HG02588 (cell line): ENCODE measurements around the gene TLCD4.

ENCODE experiments used
- ATAC-seq: cut with Tn5 transposase; IDR thresholded peaks from one replicate; pipeline ENCODE4 v1.9.1; 2021; ENCODE audit warnings: mild to moderate bottlenecking, moderate library complexity; ENCODE audit not compliant: unreplicated experiment

Gene TLCD4

GRCh38 chr1:95094923-95095322, 22.2 kb upstream of the TLCD4 start:
- ATAC-seq: no peak

- ATAC-seq: peak; percentile 94
Measured at GRCh38 chr1:95095833-95096217, 21.3 kb upstream of the TLCD4 start.

- no peak for ATAC-seq
Measured at GRCh38 chr1:95096218-95096841, 20.8 kb upstream of the TLCD4 start.

GRCh38 chr1:95097426-95097825, 19.7 kb upstream of the TLCD4 start:
- ATAC-seq: no peak

GRCh38 chr1:95098196-95098595, 19.0 kb upstream of the TLCD4 start:
- ATAC-seq: no peak

- ATAC-seq: no peak
Measured at GRCh38 chr1:95108792-95109191, 8.4 kb upstream of the TLCD4 start.

- no peak for ATAC-seq
Measured at GRCh38 chr1:95111014-95111413, 6.1 kb upstream of the TLCD4 start.

GRCh38 chr1:95113684-95114083, 3.5 kb upstream of the TLCD4 start:
- no peak for ATAC-seq

GRCh38 chr1:95115708-95116137, 1.4 kb upstream of the TLCD4 start:
- no peak for ATAC-seq

- ATAC-seq: peak; percentile 53
Measured at GRCh38 chr1:95116580-95117206, 462 bp upstream of the TLCD4 start.

- ATAC-seq: no peak
Measured at GRCh38 chr1:95118067-95118499, 928 bp downstream of the TLCD4 start.

GRCh38 chr1:95118710-95119109, 1.6 kb downstream of the TLCD4 start:
- ATAC-seq: no peak

- no peak for ATAC-seq
Measured at GRCh38 chr1:95119273-95119672, 2.1 kb downstream of the TLCD4 start.

GRCh38 chr1:95122151-95122697, 5.1 kb downstream of the TLCD4 start:
- ATAC-seq: no peak

GRCh38 chr1:95124342-95124741, 7.2 kb downstream of the TLCD4 start:
- ATAC-seq: no peak

GRCh38 chr1:95126366-95126765, 9.2 kb downstream of the TLCD4 start:
- no peak for ATAC-seq

- ATAC-seq: no peak
Measured at GRCh38 chr1:95126846-95127245, 9.7 kb downstream of the TLCD4 start.

GRCh38 chr1:95127380-95127779, 10.2 kb downstream of the TLCD4 start:
- no peak for ATAC-seq

GRCh38 chr1:95132762-95133161, 15.6 kb downstream of the TLCD4 start:
- ATAC-seq: no peak

GRCh38 chr1:95133687-95134086, 16.5 kb downstream of the TLCD4 start:
- ATAC-seq: no peak

- no peak for ATAC-seq
Measured at GRCh38 chr1:95138223-95138622, 21.1 kb downstream of the TLCD4 start.

GRCh38 chr1:95139039-95139438, 21.9 kb downstream of the TLCD4 start:
- no peak for ATAC-seq

- ATAC-seq: no peak
Measured at GRCh38 chr1:95140791-95141190, 23.6 kb downstream of the TLCD4 start.
